Amniotic stem cell (primary cell): ENCODE results near the gene NRP1.
"Not testable (repeated sequence)": the region's sequence is repeated elsewhere in the genome, so short reads cannot be mapped to it uniquely, and the experiment has no call there.

Experiments
- DNase-seq: peaks from one replicate; lab custom pipeline; 2025; lab: John Stamatoyannopoulos, UW

Gene NRP1

DNA sequence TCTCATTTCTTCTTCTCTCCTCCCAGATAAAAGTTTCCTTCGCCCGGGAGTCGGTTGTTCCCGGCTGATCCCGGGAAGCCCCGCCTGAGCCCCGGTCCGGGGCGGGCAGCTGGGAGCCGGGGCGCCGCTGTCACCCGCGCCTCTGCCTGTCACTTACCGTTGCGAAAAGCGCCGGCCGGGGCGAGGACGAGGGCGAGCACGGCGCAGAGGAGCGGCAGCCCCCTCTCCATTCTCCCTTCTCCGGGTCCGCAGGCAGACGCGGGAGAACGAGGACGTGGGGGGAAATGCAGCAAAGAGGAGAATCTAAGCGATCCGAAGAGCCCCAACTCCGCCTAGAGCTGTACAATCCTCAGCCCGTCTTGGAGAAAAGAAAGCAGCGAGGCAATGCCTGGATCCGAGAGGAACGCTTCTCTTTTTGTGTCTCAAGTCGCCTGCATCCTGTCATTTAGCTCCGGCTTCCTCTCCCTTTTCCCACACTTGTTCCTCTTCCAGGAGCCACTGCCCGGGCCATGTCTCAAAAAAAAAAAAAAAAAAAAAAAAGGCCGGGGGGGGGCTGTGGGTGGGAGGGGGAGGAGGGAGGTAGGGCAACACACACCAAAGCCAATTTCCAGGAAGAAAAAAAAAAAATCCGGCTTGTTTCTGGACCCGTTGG lies at the start of gene NRP1:
Gene NRP1, minus strand, starts transcription at position 515 of the 652 bp plus-strand sequence. Its CDS starts 285 bp downstream, at position 230.
- DNase-seq: no peak

DNA sequence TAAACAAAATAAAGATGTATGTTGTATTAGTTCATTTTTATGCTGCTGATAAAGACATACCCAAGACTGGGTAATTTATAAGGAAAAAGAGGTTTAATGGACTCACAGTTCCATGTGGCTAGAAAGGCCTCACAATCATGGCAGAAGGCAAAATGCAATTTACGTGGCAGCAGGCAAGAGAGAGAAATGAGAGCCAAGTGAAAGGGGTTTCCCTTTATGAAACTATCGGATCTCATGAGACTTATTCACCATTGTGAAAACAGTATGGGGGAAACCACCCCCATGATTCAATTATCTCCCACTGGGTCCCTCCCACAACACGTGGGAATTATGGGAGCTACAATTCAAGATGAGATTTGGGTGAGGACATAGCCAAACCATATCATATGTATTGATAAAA lies 49.7 kb upstream of the NRP1 start:
- not testable (repeated sequence) for DNase-seq

DNA sequence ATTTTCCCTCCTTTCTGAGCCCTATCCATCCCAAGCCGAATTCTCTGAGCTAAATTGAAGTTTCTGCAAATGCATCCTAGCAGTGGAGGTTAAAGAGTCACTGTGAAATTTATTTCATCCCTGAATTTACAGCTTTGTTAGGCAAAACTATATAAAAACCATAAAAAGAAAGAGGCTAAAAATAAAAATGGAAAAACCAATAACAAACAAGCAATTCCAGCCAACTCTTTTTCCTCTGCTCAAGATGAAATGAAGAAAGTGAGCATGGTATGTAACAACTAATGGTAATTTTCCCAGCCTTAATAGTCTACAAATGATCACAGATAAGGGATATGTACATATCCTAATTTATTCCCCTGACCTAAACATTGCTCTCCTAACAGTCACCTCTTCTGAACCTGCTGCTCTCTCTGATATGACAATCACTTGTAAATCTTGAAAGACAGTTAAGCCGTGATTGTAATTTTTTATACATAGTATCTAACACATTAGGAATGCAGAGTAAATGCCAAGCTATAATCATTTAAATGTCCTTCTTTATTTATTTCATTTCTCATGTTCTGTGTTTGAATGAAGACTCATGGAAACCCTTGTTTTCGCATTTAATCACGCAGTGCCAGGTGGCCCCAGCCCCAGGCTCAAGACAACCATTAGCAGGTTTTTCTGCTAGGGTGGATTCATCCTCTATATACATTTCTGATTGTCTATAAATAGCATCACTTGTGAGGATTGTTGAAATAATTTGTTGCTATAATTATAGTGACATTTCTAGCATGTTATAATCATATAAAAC lies 48.6 kb upstream of the NRP1 start:
- no peak for DNase-seq

DNA sequence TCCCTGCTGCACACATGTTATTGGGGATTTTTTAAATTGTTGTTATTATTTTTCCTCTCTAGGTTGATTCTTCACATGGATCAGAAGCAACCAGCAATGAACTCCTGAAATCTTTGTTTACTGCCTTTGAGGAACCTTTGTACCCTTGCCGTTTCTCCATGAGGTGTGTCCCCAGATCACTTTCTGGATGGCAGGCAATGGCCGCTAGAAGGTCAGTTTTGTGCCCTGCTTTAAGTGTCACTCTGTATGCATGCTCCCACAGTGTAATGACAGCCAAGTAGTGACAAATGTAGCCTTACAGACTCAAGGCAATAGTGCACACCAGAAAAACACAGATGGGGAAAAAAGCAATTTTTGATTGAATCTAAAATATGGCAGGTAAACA lies 47.7 kb upstream of the NRP1 start:
- no peak for DNase-seq

DNA sequence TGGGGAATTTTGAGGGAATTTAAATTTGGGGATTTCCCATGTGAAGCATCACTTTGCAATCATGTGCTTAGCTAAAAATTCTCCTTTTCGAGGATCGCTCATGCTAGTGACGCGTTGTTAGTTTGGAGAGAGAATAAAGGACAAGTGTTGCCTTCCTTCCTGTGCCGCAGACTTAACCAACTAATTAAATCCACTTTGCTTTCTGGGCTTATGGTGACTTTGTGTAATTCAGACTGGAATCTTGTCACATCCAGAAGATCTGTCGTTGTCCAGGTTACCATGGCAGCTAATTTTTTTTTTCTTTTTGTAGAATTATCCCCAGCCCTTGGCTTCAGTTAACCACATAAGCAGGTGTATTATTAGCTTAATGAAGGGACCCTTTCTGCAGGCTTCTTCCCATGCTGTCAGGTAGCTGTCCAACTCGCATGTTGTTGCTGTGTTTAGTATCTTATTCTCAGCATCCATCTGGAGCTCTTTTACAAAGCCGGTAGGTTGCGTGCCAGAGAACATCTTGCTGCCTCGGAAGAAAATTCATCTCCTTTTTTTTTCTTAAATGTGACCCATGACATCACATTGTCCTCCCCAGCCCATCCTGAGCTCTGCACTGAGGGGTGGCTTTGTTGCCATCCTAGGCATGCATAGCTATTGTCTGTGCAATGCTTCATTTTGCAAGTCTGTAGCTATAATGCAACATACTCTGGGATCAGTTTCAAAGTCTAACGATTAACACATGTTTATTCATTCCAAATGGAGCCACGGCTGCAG lies 47.2 kb upstream of the NRP1 start:
- DNase-seq: peak; percentile 63

DNA sequence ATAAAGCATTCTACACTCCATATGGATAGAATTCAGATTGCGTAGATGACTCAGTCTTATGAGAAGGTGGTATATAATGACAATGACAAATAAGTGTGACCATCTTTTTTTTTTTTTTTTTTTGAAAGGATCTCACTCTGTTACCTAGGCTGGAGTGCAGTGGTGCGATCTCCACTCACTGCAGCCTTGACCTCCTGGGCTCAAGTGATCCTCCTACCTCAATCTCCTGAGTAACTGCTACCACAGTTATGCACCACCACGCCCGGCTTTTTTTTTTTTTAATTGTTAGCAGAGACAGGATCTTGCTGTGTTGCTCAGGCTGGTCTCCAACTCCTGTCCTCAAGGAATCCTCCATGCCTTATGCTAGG lies 43.2 kb upstream of the NRP1 start:
- no peak for DNase-seq

DNA sequence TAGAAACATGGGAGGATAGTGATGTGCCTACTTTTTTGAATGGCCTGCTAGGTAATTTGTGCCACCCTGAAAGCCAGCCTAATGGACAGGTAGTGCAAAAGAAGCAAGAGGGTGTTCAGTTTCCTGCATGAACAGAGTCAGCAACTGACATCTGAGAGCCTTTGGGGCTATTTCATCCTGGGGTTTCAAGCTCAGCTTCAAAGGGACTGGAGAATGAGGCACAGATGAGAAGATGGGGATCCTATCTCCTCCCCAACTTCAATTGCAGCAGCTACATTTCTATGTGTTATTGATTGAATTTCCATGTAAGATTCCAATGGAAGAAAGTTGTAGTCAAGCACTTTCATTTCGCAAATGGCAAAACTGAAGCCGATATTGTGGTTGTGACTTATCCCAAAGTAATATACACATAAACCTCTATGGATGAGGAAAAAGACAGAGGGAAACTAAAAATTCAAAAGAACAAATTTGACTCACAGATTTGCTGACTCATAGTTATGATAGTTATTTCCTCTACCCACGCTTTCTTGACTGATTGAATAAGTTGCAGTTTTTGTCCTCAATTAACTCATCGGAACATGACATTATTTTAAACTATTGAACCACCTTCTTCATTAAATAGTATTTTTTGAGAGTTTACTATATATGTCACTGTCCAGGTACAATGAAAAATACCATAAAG lies 42.6 kb upstream of the NRP1 start:
- peak; percentile 30 for DNase-seq

DNA sequence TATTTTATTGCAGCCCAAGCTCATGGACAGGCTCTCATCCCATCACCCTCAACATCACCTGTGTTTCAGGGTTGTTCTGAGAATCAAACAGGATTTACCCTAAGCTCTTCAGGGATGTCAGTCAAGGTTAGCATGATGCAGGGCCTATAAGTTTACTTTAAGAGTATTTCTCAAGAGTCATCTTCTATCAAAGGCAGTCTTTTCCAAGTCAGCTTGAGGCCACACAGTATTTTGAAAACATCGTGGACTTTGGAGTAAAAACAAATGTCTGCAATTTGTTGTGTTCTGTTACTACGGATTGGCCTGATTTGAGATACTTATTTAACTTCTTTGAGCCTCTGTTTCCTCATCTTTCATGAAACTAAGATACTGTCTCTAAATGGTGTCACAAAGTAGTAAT lies 42.0 kb upstream of the NRP1 start:
- DNase-seq: no peak

DNA sequence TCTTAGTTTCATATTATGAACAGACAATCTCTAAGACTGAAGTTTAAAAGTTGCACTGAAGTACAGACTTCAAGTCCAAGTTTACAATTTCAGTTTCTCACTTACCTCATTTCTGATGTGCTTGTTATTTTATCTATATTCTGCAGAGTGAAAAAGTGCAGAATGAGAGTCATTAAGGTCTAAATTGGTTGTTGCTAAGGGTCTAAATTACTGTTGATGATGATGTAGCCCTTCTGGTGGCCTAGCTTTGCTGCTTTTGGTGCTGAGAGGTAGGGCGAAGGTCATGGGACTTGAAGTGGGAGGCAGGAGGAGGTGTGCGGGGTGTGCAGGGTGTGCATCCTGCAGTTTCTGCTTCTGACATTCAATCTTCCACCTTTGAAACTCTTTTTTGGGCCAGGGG lies 38.8 kb upstream of the NRP1 start:
- no peak for DNase-seq

DNA sequence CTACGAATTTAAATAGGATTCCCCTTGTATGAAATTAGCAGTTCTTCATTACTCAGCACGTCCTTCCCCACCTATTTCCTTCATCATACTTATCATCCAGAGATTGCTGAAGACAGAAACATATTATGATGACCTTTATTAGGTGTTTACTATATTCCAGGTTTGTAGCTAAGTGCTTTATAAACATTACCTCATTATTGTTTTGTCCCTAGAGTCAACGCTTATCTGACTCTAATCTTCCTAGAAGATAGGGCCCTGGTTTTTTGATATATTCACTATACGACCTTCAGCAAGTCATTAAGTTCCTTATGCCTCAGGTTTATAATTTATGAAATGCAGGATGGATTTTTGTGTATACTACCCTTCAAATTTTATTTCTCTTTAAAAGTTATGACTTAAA lies 36.8 kb upstream of the NRP1 start:
- DNase-seq: no peak

DNA sequence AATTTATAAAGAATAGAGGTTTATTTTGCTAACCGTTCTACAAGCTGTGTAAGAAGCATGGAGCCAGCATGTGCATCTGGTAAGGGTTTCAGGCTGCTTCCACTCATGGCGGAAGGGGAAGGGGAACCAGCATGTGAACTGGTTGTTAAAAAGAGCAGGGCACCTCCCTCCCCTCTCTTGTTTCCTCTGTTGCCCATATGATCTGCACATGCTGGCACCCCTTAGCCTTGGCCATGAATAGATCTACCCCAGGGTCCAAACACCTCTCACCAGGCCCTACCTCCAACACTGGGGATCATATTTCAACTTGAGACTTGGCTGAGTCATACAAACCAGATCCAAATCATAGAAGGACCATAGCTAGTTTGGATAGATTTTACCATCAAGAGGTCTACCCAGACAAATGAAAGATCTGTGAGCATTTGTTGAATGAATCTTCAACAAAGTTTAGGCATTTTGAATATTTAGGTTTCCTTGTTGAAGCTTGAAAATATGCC lies 36.0 kb upstream of the NRP1 start:
- no peak for DNase-seq

DNA sequence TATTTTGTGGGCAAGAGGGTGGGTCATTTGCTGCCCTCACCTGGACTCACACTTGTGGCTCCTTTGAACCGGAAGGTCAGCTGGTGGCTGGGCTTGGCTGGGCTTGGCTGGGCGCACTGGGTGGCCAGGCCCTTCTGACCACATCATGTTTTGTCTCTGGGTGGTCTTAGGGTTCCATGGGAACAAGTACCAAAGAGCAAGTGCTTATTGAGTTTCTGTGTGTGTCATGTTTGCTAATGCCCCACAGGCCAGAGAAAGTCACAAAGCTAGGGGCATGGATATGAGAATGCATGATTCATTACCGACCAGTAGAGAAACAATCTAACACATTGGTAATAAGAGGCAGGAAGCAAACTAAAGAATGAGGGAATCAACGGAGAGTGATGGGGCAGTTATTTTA lies 33.6 kb upstream of the NRP1 start:
- no peak for DNase-seq

DNA sequence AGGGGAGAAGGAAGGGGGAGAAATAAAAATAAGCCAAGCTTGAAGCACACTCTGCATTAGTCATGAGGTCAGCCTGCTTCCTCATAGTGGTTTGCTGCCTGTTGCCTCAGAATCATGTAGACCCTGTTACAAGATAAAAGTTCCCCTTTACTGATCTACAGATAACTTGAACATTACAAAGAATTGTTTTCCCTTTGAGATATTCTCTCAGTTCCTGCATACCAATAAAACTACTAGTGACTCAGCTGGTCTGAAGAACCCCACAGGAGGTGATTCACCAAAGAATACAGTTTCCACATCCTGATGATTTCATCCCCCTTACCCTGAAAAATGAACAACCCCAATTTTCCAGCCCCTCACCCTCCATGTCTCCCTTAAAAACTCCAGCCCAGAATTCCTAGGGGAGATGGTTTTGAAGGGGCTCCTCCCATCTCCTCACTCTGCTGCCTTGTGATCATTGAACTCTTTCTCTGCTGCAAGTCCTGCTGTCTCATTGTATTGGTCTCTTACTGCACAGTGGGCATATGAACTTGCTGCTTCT lies 31.5 kb upstream of the NRP1 start:
- DNase-seq: peak; percentile 43

DNA sequence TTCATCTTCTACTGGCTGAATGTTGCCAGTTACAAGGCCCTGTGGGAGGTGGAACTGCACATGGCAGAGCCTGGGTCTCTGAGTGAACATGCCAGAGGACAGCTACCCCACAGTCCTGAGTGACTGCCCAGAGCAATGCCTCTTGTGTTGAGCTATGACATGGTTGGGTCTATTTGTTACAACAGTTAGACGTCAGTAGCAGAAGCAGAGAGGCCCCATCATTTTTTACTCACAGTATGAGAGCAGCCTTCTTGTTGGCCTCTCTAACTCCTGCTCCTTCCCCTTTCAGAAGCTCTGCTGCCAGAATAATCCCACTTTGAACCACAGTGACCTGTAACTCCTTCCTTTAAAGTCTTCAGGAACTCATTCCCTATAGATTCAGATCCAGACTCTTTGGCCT lies 30.8 kb upstream of the NRP1 start:
- no peak for DNase-seq

DNA sequence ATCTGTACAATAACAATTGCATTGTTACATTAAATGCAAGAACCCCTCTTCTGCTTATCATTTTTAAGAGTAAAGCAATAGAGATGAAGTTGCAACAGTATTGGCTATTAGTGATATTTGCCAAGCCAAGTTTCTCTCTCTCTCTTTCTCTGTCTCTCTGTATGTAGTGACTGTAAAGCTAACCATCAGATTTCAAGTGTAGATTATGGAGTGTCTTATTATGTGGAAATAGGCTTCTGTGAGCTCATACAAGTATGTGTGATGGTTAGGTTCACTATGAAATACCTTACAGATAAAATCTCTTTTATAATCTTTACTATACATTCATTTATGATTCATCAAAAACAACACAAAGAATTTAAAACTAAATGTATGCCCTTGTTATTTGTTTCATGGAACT lies 28.6 kb upstream of the NRP1 start:
- DNase-seq: no peak

DNA sequence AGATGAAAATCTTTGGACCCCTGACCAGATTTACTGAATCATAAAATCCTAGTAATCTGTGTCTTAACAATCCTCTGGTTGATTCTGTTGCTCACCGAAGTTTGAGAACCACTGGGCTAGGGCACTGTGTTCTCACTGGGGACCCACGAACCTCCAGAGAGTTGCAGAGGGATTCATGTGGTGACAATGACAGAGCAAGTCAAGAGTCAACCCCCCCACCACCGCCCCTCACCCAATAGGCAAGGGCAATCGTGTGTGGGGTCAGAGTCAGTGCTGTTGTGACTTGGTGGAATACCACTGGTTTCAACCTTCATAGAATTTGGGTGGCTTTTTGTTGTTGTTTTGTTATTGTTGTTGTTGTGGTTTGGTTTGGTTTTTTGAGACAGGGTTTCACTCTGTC lies 23.5 kb upstream of the NRP1 start:
- no peak for DNase-seq

DNA sequence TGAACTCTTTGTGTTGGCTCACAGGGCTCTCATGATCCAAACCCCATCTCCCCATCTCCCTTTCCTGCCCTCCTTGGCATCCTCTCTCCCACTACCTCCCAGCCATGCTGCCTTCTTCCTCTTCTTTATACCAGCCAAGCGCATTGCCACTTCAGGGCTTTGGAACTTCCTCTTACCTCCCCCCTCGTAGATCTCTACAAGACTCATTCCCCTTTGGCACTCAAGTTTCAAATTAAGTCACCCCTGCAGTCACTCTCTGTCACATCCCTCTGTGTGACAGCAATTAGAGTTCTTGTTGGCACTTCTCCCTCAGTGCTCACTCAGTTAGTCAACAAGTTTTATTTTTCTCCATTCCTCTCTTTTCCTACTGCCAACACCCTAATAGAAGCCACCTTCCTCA lies 20.8 kb upstream of the NRP1 start:
- DNase-seq: no peak

DNA sequence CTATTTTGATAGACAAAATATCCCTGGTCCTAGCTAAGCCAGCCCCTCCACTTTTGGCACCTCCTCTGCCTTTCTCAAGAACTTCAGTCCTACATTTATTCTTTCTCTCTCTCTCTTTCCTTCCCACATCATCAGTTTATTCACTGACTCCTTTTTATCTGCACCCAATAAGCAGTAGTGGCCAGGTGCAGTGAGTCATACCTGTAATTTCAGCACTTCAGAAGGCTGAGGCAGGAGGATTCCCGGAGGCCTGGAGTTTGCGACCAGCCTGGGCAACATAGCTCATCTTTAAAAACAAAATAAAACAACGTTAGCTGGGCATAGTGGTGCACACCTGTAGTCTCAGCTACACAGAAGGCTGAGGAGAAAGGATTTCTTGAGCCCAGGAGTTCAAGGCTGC lies 19.4 kb upstream of the NRP1 start:
- no peak for DNase-seq

DNA sequence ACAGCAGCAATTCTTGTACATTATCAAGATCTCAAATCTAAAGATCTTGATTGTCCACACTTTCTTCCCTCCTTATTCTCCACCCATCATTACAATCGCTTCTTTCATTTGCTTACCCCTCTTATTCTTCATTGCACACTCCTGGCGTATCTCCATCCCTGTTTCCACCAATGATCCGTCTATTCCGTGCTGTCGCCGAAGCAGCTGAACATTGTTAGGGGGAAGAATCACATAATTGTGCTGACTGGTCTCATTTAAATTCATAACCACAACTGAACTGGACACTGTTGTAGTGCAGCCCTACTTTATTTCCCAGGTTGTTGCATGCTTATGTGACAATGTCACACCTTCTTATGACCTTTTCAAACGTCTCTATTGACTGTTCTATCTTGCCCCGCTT lies 18.9 kb upstream of the NRP1 start:
- DNase-seq: no peak

DNA sequence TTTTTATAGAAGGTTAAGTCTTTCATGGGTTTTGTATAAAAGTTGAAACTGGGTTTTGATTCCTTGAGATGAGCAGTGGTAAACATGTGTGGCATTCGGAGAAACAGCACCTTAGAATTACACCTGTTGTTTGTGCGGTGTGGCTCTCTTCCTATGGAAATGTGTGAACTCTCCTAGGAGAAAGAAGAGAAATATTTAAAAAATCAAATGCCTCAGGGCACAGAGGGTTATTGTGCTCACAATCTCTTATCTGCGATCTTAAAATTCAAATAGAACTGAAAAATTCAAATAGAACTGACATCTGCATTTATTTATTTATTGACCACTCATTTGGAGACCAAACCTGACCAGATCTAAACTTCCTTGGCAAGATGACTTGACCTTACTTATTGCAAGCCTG lies 18.1 kb upstream of the NRP1 start:
- no peak for DNase-seq

DNA sequence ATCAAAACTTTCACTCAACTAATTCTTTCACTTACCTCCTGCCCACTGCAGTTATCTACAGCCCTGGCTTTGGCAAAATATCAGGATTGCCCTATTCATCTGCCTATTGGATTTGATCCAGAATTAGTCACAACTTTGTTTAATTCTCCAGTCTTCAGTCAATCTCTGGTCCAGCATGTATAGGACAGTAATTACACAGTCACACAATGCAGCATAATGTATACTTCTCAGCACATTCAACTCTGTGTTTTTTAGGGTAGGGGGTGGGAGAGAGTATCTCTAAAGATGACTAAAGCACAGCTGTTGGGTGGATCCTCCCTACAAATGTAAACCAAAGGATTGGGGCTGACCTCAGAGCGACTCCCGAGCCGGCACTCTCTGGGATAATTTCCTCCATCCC lies 17.7 kb upstream of the NRP1 start:
- peak; percentile 61 for DNase-seq

DNA sequence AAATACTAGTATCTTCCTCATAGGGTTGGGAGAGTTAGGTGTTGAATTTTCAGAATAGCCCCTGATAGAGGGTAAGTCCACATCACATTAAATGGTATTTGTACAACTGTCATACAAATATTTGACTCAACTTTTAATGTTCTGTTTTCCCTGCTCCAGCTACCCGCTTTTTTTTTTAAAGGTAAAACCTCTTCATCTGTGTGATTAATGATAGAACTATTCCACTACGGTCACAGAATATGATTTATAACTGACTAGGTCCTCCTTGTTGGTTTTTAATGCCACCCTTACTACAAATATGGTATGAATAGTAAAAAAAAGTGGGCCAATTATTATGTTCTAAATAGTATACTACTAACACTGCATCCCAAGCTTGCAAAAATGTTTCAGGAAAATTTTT lies 15.6 kb upstream of the NRP1 start:
- no peak for DNase-seq
